DMS153 (cell line): Measurements from ENCODE around the gene C16orf87.

Source experiments
- DNase-seq: peaks from one replicate; lab custom pipeline; 2025; lab: John Stamatoyannopoulos, UW

C16orf87 gene

DNA sequence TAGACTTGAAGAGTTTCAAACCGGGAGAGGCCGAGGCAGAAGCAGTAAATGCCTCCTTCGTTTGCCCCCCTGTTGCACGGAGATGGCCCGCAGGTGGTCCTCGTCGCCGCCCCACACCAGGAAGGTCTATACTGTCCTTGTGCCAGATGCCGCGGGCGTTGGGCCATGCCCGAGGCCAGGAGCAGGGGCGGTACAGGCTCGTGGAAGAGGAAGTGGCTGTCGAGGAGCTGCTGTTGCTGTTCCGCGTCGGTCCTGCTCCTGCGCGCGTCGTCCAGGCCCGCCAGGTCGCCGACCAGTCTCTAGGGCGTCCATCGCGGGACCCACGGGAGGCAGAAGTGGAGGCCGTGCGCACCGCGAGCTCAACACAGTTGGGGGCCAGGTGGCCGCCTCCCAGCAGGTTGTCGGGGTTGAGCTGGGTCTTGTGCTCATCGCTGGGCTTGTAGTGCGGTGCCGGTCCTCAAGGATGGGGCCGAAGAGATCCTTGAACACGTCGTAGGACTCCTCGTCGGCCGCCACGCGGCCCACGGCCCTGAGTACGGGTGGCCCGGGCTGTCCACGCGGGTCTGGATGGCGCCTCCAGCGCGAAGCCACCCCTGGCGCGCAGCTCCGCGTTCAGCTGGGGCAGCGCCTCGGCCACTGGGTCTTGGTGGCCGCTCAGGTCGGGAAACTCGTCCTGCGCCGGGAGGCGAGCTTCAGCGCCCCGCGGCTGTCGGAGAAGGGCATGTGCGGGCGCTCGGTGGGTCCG lies 13.1 kb upstream of the C16orf87 start:
- no peak for DNase-seq

DNA sequence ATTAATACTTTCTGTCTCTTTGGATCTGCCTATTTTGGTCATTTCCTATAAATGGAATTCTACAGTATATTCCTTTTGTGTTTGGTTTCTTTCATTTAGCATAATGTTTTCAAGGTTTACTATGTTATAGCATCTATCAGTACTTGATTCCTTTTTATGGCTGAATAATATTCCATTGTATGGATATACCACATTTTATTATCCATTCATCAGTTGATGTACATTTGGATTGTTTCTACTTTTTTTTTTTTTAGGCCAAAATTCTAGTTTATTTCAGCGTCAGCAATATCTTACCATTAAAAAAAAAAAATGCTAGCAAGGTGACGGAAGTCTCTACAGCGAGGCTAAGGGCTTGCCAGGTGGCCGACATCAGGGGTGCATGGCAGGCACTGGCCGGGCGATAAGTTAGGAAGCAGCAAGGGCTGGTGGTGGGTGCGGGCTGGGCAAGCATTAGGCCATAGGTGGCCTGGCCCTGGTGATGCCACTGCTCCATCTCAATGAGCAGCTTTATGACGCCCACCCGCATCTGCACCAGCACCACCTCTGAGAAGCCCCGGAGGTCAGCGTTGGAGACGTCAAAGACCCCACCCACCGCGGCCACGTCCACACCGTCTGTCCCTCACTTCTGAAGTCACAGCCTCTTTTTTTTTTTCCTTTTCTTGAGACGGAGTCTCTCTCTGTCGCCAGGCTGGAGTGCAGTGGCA lies 11.4 kb upstream of the C16orf87 start:
- no peak for DNase-seq

DNA sequence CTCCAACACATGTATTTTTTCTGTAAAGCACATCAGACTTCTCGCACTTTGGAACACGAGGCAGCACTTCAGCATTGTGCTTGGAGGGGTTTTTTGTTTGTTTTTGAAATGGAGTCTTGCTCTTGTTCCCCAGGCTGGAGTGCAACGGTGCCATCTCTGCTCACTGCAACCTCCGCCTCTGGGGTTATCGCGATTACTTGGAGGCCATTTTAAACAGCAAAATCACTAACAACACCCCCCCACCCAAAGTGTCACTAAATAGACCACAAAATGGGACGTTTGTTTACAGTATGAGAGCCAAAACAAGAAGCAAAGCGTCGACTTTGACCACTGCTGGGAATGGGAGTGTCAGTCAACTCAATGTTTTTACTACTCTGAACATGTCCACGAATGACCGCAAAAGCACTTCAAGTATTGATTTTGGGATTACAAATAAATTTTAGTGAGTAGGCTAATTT lies 9.0 kb upstream of the C16orf87 start:
- DNase-seq, result no peak

DNA sequence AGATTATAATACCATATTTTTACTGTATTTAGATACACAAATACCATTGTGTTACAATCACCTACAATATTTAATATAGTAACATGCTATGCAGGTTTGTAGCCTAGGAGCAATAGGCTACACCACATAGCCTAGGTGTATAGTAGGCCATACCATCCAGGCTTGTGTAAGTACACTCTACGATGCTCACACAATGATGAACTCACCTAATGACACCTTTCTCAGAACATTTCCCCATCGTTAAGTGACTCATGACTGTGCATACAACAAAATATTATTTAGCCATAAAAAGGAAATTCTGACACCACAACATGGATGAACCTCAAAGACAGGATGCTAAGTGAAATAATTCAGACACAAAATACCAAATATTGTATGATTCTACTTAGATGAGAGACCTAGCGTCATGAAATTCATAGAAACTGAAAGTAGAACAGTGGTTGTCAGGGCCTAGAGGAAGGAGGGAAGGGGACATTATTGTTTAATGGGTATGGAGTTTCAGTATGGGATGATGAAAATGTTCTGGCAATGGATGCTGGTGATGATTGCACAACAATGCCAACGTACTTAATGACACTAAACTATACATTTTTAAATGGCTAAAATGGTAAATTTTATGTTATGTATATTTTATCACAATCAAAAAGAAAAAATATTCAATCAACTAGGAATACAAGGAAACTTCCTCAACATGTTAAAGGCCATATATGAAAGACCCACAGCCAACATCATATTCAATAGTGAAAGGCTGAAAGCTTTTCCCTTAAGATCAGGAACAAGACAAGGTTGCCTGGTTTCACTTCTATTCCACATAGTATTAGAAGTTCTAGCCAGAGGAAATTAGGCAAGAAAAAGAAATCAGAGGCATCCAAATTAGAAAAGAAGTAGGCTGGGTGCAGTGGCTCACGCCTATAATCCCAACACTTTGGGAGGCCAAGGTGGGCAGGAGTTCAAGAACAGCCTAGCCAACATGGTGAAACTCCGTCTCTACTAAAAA lies 5.9 kb upstream of the C16orf87 start:
- no peak for DNase-seq

GRCh38 chr16:46833460-46833800 lies 2.5 kb upstream of the C16orf87 start:
- DNase-seq, result no peak

- DNase-seq, result no peak
These were observed 1.9 kb upstream of the C16orf87 start for GRCh38 chr16:46832757-46833459.

DNA sequence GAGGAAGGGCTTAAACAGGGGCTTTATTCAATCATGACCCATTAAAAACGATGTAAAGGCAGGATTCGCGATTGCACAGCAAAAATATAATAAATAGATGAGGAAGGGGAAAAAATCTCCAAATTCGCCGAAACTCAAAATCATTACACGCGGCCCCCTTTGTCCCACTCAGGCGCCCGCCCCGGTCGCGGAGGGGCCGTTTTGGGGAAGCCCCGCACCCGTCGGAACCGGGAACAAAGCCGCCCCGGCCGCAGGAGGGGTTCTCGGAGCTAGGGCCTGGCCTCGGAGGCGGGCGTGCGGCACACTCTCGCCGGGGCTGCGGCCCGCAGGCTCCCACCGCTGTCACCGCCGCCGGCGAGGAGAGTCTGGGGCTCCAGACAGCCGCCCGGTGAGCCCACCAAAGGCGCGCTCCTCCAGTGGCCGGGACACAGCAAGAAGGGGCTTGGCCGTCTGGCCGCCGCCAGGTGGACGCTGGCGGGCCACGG lies 521 bp downstream of the C16orf87 start:
- no peak for DNase-seq

GRCh38 chr16:46828943-46829342 lies 2.0 kb downstream of the C16orf87 start:
- DNase-seq, result no peak

GRCh38 chr16:46828292-46828691 lies 2.7 kb downstream of the C16orf87 start:
- DNase-seq, result no peak

GRCh38 chr16:46826631-46827030 lies 4.3 kb downstream of the C16orf87 start:
- no peak for DNase-seq

DNA sequence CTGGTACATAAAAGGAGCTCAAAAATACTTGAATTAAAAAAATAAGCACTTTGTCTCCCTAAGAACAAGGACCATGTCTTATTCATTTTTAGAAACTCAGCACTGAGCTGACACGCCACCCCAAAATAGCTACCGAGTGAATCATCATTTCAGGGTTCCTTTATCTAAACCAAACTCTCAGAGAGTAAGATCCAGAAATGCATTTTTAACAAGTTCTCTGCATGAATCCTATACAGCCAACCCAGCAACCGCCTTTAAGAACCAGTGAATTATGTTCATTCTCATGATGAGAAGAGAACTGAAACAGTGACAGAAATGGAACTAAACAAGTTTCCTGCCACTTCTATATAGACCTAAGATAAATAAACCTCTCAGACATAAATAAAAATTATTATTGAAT lies 8.7 kb downstream of the C16orf87 start:
- DNase-seq, result no peak

- no peak for DNase-seq
These were observed 13.0 kb downstream of the C16orf87 start for GRCh38 chr16:46817961-46818360.

- no peak for DNase-seq
These were observed 16.2 kb downstream of the C16orf87 start for GRCh38 chr16:46814790-46815189.

- no peak for DNase-seq
These were observed 17.4 kb downstream of the C16orf87 start for GRCh38 chr16:46813611-46814010.

- no peak for DNase-seq
These were observed 18.0 kb downstream of the C16orf87 start for GRCh38 chr16:46812781-46813540.

DNA sequence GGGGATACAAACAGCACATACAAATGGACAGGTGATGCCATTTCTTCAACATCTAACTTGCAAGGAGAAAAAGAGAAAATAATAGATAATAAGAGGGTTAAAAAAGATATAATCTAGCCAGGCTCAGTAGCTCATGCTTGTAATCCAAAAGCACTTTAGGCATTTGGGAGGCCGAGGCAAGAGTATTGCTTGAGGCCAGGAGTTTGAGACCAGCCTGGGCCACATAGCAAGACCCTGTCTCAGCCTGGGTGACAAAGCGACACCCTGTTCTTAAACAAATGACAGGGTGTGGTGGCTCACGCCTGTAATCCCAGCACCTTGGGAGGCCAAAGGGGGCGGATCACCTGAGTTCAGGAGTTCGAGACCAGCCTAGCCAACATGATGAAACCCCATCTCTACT lies 19.3 kb downstream of the C16orf87 start:
- no peak for DNase-seq

- DNase-seq, result no peak
These were observed 22.0 kb downstream of the C16orf87 start for GRCh38 chr16:46808997-46809396.

GRCh38 chr16:46807336-46807735 lies 23.6 kb downstream of the C16orf87 start:
- DNase-seq, result no peak

DNA sequence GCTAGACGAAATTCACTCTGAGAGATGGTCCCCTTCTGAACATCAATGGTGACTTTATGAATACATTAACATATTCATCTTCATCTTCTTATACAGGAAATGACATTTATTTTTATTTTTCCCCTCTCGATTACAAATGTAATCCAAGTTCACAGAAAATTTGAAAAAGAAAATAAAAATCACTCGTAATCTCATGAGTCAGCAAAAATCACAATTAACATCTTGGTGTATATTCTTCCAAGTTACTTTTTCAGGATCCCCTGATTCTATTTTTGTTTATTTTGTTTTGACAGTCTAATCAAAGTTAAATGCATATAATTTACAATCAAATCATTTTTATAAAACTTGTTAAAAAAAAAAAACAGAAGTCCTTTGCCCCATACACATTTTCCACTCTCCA lies 27.6 kb downstream of the C16orf87 start:
- no peak for DNase-seq

GRCh38 chr16:46801428-46802049 lies 29.4 kb downstream of the C16orf87 start:
- no peak for DNase-seq
